GM12874 (cell line): ENCODE results near the gene CREBL2.

Experiments used
- TF ChIP-seq, protein P1 (sequence below): IDR thresholded peaks from 2 replicates; pipeline ENCODE4 v1.5.1; 2011; ENCODE audit warnings: low read depth, mild to moderate bottlenecking, control low read depth, low read length, moderate library complexity; ENCODE audit not compliant: insufficient read depth

The CREBL2 gene

DNA sequence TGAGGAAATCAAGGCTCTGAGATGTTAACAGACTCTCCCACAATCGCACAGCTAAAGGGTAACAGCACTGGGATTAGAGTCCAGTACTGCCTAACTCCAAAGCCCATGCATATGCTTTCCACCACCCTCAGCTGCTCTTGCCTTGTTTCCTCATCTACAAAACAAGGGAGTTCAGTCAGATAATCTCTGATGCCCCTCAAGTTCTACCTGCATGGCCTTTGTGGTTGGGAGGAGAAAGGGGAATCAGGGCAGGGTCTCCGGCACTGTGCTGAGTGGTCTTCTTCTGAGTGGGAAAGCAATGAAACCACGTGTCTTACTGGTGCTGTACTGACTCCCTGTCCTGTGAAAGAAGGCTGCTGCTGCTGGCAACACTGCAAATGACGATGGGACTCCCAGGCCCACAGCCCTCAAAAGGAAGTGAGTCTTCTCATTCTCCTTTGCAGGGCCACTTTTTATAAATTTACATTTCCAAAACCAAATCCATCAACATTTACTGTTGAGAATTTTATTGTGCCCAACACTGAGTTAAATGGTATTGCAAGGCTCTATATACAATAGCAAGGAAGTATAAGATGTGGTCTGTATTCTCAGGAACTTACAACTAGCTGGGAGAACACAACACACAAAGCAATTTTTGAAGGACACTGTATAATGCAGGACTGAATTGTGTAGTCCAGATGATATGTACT lies 29.3 kb upstream of the CREBL2 start:
- TF ChIP-seq, protein P1, sequence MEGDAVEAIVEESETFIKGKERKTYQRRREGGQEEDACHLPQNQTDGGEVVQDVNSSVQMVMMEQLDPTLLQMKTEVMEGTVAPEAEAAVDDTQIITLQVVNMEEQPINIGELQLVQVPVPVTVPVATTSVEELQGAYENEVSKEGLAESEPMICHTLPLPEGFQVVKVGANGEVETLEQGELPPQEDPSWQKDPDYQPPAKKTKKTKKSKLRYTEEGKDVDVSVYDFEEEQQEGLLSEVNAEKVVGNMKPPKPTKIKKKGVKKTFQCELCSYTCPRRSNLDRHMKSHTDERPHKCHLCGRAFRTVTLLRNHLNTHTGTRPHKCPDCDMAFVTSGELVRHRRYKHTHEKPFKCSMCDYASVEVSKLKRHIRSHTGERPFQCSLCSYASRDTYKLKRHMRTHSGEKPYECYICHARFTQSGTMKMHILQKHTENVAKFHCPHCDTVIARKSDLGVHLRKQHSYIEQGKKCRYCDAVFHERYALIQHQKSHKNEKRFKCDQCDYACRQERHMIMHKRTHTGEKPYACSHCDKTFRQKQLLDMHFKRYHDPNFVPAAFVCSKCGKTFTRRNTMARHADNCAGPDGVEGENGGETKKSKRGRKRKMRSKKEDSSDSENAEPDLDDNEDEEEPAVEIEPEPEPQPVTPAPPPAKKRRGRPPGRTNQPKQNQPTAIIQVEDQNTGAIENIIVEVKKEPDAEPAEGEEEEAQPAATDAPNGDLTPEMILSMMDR = no peak

- TF ChIP-seq, protein P1 = no peak
These were observed 28.8 kb upstream of the CREBL2 start for GRCh38 chr12:12582895-12583303.

DNA sequence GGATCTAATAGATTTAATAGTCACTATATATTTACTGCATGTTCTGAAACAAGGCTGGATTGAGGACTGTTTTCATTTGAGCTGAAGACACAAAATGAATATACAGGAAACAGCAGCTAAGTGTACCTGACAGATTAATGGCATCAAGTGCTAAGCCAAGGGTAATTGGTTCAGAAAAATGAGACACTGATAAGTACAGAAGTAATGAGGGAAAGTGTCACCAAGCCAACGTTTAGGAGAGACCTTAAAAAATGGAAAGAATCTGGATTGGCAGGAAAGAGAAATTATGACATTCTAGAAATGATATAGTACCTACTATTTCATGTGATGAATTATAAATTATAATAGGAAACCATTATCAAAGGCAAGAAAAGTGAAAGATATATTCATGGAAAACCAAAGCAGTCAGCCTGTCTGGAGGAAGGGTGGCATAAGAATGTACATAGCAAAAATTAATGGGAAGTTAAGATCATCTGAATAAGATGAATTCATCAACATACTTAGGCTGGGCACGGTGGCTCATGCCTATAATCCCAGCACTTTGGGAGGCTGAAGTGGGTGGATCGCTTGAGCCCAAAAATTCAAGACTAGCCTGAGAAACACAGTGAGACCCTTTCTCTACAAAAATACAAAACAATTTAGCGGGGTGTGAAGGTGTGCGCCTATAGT lies 28.0 kb upstream of the CREBL2 start:
- TF ChIP-seq, protein P1 = no peak

DNA sequence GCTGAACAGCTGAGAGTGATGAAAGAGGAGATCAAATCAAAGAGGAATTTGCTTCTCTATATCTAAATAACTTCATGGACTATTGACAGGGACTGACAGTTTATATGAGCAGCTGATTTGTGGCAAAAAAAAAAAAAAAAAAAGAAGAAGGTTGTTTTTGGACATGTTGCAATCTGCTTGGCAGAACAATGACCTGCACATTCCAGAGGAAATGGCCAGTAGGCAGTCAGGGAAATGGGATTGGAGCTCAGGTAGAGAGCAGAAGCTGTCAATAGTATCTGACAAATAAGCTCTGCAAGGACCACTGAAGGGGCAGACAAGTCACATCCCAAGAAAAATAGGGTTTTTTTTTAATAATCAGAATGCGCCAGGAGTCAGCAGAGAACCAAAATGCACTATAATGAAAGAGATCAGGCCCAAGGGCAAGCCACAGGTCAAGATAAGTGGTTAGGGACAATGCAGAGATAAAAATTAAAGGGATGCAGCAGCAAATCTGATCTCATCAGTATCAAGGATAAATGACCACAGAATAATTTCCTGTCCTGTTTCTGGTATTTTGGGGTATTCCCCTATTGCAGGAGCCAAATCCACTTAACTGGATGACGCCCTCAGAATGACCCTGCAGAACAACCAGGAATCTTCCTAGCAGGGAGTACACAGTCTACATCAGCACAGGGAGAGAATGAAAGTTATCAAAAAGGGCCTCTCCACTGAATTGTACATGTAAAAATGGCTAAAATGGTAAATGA lies 26.4 kb upstream of the CREBL2 start:
- TF ChIP-seq, protein P1 = no peak

GRCh38 chr12:12586879-12587675 lies 24.6 kb upstream of the CREBL2 start:
- TF ChIP-seq, protein P1 = no peak

DNA sequence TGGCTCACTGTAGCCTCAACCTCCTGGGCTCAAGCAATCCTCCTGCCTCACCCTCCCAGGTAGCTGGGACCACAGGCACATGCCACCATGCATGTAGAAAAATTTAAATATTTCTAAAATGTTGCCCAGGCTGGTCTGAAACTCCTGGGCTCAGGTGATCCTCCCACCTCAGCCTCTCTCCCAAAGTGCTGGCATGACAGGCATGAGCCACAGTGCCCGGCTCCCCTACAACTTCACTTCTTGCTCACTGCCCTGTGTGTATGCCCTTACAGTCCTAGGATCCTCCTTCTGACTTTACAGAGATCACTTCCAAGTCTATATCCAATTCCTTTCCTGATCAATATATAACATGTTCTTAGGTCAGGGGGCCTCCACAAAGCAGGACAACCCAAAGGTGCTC lies 23.8 kb upstream of the CREBL2 start:
- TF ChIP-seq, protein P1 = no peak

GRCh38 chr12:12590961-12591360 lies 20.7 kb upstream of the CREBL2 start:
- TF ChIP-seq, protein P1 = no peak
